DMS79 treated with DMSO at 0.1 percent for 48 hours (cell line): ENCODE results near the gene FPR1.

Experiments
- DNase-seq: peaks from one replicate; lab custom pipeline; 2025; lab: John Stamatoyannopoulos, UW

The FPR1 gene

DNA sequence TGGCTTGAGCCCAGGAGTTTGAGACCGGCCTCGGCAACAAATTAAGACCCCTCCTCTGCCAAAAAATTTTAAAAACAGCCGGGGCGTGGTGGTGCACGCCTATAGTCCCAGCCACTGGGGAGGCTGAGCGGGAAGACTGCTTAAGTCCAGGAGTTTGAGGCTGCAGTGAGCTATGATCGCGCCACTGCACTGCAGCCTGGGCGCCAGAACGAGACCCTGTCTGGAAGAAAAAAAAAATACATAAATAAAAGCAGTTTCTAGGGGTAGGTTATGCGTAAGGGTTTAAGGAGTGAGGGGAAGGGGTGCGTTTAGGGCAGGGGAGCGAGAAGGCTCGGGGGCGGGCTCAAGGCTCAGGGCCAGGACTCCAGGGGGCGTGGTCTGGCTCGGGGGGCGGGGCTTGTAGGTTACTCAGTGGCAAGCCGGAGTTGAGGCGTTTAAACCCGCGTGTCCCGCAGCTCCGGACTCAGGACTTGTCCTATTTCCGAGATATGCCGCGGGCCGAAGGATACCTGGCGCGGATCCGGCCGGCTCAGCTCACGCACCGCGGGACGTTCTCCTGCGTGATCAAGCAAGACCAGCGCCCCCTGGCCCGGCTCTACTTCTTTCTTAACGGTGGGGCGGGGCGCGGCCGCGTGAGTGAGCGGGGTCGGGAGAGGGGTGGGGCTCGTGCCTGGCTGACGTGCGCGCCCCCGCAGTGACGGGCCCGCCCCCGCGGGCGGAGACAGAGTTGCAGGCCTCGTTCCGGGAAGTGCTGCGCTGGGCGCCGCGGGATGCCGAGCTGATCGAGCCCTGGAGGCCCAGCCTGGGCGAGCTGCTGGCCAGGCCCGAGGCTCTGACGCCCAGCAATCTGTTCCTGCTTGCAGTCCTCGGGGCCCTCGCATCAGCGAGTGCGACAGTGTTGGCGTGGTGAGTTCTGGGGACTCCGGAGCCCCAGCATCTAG is 47.8 kb downstream of the FPR1 start:
- peak; percentile 81 for DNase-seq

GRCh38 chr19:51702825-51703574 is 48.7 kb downstream of the FPR1 start:
- no peak for DNase-seq

- DNase-seq: no peak
Measured at GRCh38 chr19:51702103-51702824, 49.4 kb downstream of the FPR1 start.

DNA sequence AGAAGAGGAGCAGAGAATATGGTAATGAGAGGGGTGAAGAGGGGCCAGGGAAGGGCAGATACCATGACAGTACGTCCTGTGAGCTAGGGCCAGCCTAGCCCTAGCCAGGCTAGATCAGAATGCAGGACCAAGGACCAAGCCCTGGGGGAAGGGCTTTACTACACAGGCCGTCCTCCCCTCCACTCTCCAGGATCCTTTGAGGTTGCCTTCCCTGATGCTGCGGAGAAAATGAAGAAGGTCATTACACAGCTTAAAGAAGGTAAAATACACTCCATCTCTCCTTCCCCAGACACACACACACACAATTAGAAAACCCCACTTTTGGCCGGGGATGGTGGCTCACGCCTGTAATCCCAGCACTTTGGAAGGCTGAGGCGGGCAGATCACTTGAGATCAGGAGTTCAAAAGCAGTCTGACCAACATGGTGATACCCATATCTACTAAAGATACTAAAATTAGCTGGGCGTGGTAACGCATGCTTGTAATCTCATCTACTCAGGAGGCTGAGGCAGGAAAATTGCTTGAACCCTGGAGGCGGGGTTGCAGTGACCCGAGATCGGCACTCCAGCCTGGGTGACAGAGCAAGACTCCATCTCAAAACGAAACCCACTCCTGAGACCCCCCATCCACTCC is 50.1 kb downstream of the FPR1 start:
- no peak for DNase-seq

- no peak for DNase-seq
Measured at GRCh38 chr19:51699170-51699569, 52.5 kb downstream of the FPR1 start.

- DNase-seq: no peak
Measured at GRCh38 chr19:51698296-51698695, 53.4 kb downstream of the FPR1 start.

DNA sequence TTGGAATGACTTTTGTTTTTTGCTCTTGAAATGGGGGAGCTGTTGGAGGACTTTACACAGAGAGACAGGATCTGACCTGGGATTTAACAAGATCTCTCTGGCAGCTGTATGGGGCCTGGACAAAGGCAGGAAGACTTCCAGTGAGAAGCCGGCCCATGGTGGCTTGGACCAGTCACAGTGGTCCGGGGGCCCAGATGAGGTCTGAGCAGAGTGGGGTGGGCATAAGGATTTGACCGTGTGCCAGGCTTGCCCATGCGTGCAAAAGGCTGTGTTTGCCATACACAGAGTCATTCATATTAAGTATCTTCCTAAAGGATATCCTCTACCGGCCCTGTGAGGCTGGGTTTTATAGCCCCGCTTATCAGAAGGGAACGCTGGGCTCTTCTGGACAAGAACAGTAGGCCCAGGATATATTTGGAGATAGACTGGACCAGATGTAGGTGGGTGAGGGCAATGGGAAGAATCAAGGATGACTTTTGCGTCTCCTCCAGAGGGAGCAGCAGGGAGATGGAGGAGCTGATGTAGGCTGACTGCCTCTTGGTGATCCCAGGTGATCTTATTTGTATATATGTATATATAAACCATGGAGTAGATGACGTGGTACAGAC is 54.4 kb downstream of the FPR1 start:
- no peak for DNase-seq

DNA sequence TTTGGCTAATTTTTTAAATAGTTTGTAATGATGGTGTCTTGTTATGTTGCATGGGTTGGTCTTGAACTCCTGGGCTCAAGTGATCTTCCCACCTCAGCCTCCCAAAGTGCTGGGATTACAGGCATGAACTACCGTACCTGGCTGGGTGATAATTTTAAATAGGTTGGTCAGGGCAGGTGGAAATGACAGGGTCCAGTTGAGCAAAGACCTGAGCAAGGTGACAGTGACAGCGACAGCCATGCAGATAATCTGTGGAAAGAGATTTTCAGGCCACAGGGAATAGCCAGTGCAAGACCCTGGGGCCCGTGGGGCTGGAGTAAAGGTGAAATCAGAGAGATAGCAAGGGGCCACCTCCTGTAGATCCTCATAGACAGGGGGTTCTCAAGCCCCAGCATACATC is 55.1 kb downstream of the FPR1 start:
- no peak for DNase-seq
